ENCODE results near the gene PDE7B. TPM values are rescaled to one million over a fixed set of nuclear protein-coding genes. Genes with fewer than 3 reads are reported as not detected.

The PDE7B gene
- total RNA-seq, 2 experiments from 2014 or later = 0.05 to 0.12 TPM

- peaks cover 4% of the 10 kb centered on the region for H3K27me3 Mint-ChIP-seq
- intact Hi-C loops (cut with micrococcal nuclease) = no loop called here
- H3K4me1 Mint-ChIP-seq (ENCODE audit: low read depth) = no peaks in the 10 kb centered on the region
- CTCF ChIA-PET = no interaction called here
- no peaks in the 10 kb centered on the region for H3K36me3 Mint-ChIP-seq
- no peak for DNase-seq
- POLR2A ChIA-PET = no interaction called here
- H3K9me3 Mint-ChIP-seq = no peaks in the 10 kb centered on the region
- no peak overlapping the region for H3K27ac Mint-ChIP-seq
- H3K4me3 Mint-ChIP-seq = no peak overlapping the region
Observed at GRCh38 chr6:136186363-136186762, 334.9 kb downstream of the PDE7B start.

DNA sequence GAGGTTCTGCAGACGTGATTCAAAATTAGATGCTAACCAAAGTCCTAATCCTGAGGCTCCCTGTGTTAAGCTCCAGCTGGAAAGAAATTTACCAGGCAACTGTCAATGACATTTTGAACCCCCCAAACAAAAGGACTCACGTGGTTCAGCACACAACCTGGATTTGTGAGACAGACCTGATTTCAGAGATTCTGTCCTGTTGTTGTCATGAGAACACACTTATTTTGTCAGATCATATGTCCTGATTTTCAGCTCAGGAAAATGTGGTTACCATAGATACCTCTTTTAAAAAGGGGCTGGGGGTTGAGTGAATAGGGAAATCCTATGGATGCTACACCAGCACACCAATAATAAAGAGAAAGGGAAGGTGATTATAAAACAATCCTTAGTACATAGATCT, 337.0 kb downstream of the PDE7B start:
- ChIA-PET POLR2A (no interaction called here), CTCF (no interaction called here)
- Mint-ChIP-seq H3K4me1 (ENCODE audit: low read depth) (no peaks in the 10 kb centered on the region), H3K27ac (no peak overlapping the region), H3K36me3 (no peaks in the 10 kb centered on the region), H3K27me3 (peaks cover 4% of the 10 kb centered on the region), H3K4me3 (no peak overlapping the region), H3K9me3 (no peaks in the 10 kb centered on the region)
- no peak for DNase-seq
- intact Hi-C loops (cut with micrococcal nuclease) = no loop called here

DNA sequence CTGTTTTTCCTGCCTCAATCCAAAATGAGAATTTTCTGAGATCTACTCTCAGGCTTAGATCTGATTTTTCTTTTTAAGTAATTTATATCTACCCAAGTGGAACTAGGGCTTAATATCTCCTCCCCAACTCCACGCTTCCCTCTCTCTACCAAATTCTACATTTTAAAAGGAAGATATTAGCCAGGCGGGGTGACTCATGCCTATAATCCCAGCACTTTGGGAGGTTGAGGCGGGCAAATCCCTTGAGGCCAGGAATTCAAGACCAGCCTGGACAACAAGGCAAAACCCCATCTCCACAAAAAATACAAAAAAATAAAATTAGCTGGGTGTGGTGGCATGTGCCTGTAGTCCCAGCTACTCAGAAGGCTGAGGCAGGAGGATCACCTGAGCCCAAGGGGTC, 337.6 kb downstream of the PDE7B start:
- H3K9me3 Mint-ChIP-seq = no peaks in the 10 kb centered on the region
- no peaks in the 10 kb centered on the region for H3K4me1 Mint-ChIP-seq (ENCODE audit: low read depth)
- no peak for DNase-seq
- CTCF ChIA-PET = no interaction called here
- intact Hi-C loops (cut with micrococcal nuclease) = no loop called here
- H3K36me3 Mint-ChIP-seq = no peaks in the 10 kb centered on the region
- peaks cover 4% of the 10 kb centered on the region for H3K27me3 Mint-ChIP-seq
- H3K4me3 Mint-ChIP-seq = no peak overlapping the region
- POLR2A ChIA-PET = no interaction called here
- H3K27ac Mint-ChIP-seq = no peak overlapping the region

- H3K9me3 Mint-ChIP-seq = no peaks in the 10 kb centered on the region
- intact Hi-C loops (cut with micrococcal nuclease) = no loop called here
- CTCF ChIA-PET = no interaction called here
- POLR2A ChIA-PET = no interaction called here
- H3K4me1 Mint-ChIP-seq (ENCODE audit: low read depth) = no peaks in the 10 kb centered on the region
- H3K27me3 Mint-ChIP-seq = peaks cover 6% of the 10 kb centered on the region
- no peak overlapping the region for H3K4me3 Mint-ChIP-seq
- no peak overlapping the region for H3K27ac Mint-ChIP-seq
- DNase-seq = no peak
- no peaks in the 10 kb centered on the region for H3K36me3 Mint-ChIP-seq
Observed at GRCh38 chr6:136191606-136192312, 340.3 kb downstream of the PDE7B start.

DNA sequence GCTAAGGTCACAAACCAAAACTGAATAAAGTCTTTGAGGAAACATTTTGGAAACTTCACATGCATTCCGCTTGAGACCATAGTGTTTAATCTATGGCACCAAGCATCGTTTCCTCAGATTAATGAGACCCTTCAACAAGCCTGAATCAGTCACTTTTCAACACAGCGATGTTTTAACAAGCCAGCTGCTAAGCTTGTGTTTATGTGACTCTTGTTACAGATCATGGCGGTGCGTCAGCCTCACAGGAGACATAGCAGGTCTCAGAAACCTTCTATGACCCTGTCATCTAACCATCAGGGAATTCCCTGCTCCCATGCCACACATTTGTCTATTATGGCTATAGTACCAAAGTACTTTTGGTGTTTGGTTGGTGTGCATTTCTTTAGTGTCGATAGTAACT, 341.4 kb downstream of the PDE7B start:
- Mint-ChIP-seq H3K36me3 (no peaks in the 10 kb centered on the region), H3K27me3 (peaks cover 6% of the 10 kb centered on the region), H3K27ac (no peak overlapping the region), H3K4me1 (ENCODE audit: low read depth) (no peaks in the 10 kb centered on the region), H3K9me3 (no peaks in the 10 kb centered on the region), H3K4me3 (no peak overlapping the region)
- ChIA-PET CTCF (interaction anchor here (1.6 kb wide), 1 partner anchor 9 kb away, joined by 3 read pairs; no protein-coding TSS in a partner anchor), POLR2A (no interaction called here)
- intact Hi-C loops (cut with micrococcal nuclease) = no loop called here
- no peak for DNase-seq

DNA sequence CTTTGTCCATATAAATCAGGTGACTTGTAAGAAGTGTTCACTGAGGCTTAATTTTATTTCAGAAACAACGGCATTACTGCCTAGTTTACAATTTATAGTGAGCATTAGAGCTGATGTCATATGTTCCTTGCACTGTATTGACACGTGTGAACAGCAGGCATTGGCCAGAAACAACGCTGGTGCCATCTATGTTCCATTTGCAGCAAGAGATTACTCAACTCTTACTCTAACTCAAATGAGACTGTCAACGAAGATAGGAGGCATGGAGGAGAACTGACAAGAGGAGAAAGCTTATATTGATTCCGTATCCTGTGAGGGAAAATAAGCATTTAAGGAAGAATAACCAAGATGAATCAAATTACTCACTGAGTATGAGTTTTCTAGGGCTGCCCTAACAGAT, 350.2 kb downstream of the PDE7B start:
- H3K36me3 Mint-ChIP-seq = no peaks in the 10 kb centered on the region
- POLR2A ChIA-PET = interaction anchor here (0.6 kb wide), 1 partner anchor 95 kb away, joined by 3 read pairs; no protein-coding TSS in a partner anchor
- no peaks in the 10 kb centered on the region for H3K9me3 Mint-ChIP-seq
- no peak overlapping the region for H3K27ac Mint-ChIP-seq
- no peaks in the 10 kb centered on the region for H3K4me1 Mint-ChIP-seq (ENCODE audit: low read depth)
- intact Hi-C loops (cut with micrococcal nuclease) = no loop called here
- H3K4me3 Mint-ChIP-seq = no peak overlapping the region
- no peak for DNase-seq
- peaks cover 6% of the 10 kb centered on the region for H3K27me3 Mint-ChIP-seq
- CTCF ChIA-PET = interaction anchor here (0.8 to 2.2 kb wide), 5 partner anchors 9 to 525 kb away, joined by 3 to 11 read pairs (median 3); no protein-coding TSS in a partner anchor

DNA sequence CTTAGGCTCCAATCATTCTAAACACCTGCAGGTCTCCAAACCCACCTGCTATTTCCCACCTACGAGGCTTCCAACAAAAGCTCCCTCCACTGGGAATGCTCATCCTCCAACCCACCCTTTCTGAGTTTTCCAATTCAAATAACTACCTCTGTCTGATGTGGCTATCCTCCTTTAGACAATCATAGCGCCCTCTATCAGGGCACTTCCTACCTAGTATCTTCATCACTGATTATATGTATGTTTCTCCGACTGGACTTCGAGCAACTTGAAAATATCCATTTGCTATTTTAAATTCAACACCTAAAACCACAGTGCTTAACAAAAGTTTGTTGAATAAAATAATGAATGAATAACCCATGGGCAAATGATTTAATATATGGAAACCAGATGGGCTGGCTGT, 357.3 kb downstream of the PDE7B start:
- H3K9me3 Mint-ChIP-seq = no peaks in the 10 kb centered on the region
- H3K4me3 Mint-ChIP-seq = no peak overlapping the region
- H3K36me3 Mint-ChIP-seq = no peaks in the 10 kb centered on the region
- ChIA-PET CTCF (no interaction called here), POLR2A (no interaction called here)
- DNase-seq = no peak
- H3K4me1 Mint-ChIP-seq (ENCODE audit: low read depth) = no peaks in the 10 kb centered on the region
- H3K27ac Mint-ChIP-seq = no peak overlapping the region
- H3K27me3 Mint-ChIP-seq = no peaks in the 10 kb centered on the region
- intact Hi-C loops (cut with micrococcal nuclease) = no loop called here

DNA sequence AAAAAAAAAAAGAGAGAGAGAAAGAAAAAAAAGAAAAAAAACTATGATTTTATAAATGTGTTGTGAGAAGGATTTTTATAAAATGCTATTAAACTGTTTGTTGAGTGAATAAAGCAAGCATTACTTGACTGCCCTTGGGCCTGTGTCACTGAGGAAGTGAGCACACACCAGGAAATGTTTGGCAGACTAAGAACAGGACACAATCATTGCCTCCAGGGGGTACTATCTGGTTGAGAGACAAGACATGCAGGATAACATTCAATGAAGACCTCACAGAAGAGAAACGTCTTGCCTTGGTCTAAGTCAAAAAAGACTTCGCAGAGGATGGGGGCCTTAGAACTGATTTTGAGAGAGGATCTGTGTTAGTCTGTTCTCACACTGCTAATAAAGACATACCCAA, 358.0 kb downstream of the PDE7B start:
- POLR2A ChIA-PET = no interaction called here
- no peaks in the 10 kb centered on the region for H3K27me3 Mint-ChIP-seq
- intact Hi-C loops (cut with micrococcal nuclease) = no loop called here

GRCh38 chr6:136210398-136211165, 359.1 kb downstream of the PDE7B start:
- H3K4me3 Mint-ChIP-seq = no peak overlapping the region
- no peaks in the 10 kb centered on the region for H3K36me3 Mint-ChIP-seq
- H3K27me3 Mint-ChIP-seq = no peaks in the 10 kb centered on the region
- H3K9me3 Mint-ChIP-seq = no peaks in the 10 kb centered on the region
- CTCF ChIA-PET = no interaction called here
- no peak overlapping the region for H3K27ac Mint-ChIP-seq
- DNase-seq = no peak
- H3K4me1 Mint-ChIP-seq (ENCODE audit: low read depth) = no peaks in the 10 kb centered on the region
- POLR2A ChIA-PET = no interaction called here
- intact Hi-C loops (cut with micrococcal nuclease) = no loop called here

More for the DNA sequence above, 358.0 kb downstream of the PDE7B start:
- CTCF ChIA-PET = no interaction called here
- no peak overlapping the region for H3K27ac Mint-ChIP-seq
- DNase-seq = no peak
- H3K4me3 Mint-ChIP-seq = no peak overlapping the region
- H3K9me3 Mint-ChIP-seq = no peaks in the 10 kb centered on the region
- H3K4me1 Mint-ChIP-seq (ENCODE audit: low read depth) = no peaks in the 10 kb centered on the region
- no peaks in the 10 kb centered on the region for H3K36me3 Mint-ChIP-seq

DNA sequence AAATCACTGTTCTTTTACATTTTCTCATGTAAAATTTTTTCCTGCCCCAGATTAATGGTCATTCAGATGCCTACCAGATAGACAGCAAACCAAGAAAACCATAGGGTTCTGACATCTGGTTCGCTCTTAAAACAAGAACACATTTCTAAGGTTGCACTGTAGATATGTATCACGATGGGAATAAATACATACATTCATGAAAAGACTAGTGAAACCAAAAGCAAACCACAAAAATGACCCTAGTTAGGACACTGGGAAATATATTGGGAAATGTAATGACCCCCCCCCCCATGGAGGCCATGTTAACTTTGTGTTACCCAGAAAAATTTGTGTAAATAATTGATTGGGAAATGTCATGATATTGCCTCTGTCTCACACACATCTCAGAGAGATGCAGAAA, 361.1 kb downstream of the PDE7B start:
- no peak overlapping the region for H3K27ac Mint-ChIP-seq
- intact Hi-C loops (cut with micrococcal nuclease) = no loop called here
- ChIA-PET CTCF (interaction anchor here (0.5 to 1.5 kb wide), 2 partner anchors 14 to 740 kb away, joined by 3 to 5 read pairs; no protein-coding TSS in a partner anchor), POLR2A (no interaction called here)
- H3K4me3 Mint-ChIP-seq = no peak overlapping the region
- H3K4me1 Mint-ChIP-seq (ENCODE audit: low read depth) = no peaks in the 10 kb centered on the region
- H3K27me3 Mint-ChIP-seq = no peaks in the 10 kb centered on the region
- no peak for DNase-seq
- H3K36me3 Mint-ChIP-seq = no peaks in the 10 kb centered on the region
- H3K9me3 Mint-ChIP-seq = no peaks in the 10 kb centered on the region

DNA sequence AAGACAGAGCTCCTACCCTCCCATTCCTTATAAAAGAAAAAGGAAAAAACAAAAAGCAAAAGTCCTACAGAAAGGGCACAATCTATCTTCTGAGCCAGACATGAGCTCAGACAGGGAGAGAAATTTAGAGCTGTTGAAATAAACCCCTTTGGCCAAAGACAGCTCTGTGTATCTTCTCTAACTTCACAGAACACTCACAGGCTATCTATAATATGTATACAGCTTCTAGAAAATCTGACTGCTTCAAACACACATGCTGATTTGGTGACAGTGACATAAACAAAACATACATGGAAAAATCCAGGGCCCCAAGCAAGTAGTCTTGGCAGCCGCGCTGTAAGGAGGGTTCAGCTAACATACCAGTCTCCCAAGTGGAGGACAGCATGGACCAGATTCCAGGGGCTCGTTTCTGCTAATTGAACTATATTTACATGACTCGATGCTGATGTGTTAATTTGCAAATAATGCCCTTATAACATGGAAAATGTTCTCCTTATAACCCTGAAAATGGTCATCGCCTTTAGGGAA, 361.6 kb downstream of the PDE7B start:
- no peaks in the 10 kb centered on the region for H3K4me1 Mint-ChIP-seq (ENCODE audit: low read depth)
- ChIA-PET CTCF (interaction anchor here (0.5 to 1.5 kb wide), 2 partner anchors 13 to 741 kb away, joined by 3 to 5 read pairs; no protein-coding TSS in a partner anchor), POLR2A (no interaction called here)
- no peak for DNase-seq
- no peak overlapping the region for H3K4me3 Mint-ChIP-seq
- H3K27ac Mint-ChIP-seq = no peak overlapping the region
- H3K27me3 Mint-ChIP-seq = no peaks in the 10 kb centered on the region
- intact Hi-C loops (cut with micrococcal nuclease) = no loop called here
- H3K36me3 Mint-ChIP-seq = no peaks in the 10 kb centered on the region
- H3K9me3 Mint-ChIP-seq = no peaks in the 10 kb centered on the region

DNA sequence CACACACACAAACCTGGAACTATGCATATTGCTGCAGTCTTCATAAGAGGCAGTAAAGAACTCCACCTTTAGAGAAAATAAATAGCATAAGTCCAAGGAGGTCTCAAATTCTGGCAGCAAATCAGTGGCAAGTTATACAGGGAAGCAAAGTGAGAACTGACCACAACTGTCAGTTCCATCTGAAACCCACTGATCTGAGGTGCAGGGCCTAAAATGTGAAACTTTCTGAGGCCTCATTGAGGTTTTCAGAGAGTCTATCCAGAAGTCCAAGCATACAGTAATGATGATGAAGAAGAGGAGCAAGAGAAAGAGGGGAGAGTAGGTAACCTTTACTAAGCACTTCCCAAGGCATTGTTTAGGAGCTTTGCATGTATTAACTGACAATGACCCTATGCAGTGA, 362.4 kb downstream of the PDE7B start:
- intact Hi-C loops (cut with micrococcal nuclease) = no loop called here
- no peak overlapping the region for H3K4me3 Mint-ChIP-seq
- ChIA-PET POLR2A (no interaction called here), CTCF (no interaction called here)
- DNase-seq = no peak
- H3K36me3 Mint-ChIP-seq = no peaks in the 10 kb centered on the region
- H3K27me3 Mint-ChIP-seq = no peaks in the 10 kb centered on the region
- no peak overlapping the region for H3K27ac Mint-ChIP-seq
- no peaks in the 10 kb centered on the region for H3K4me1 Mint-ChIP-seq (ENCODE audit: low read depth)
- no peaks in the 10 kb centered on the region for H3K9me3 Mint-ChIP-seq
